GM13977 (cell line): Measurements from ENCODE around the gene BPHL.
A peak's percentile ranks its signal among the peaks of the same experiment; 100 is the strongest.

Experiments
- DNase-seq: peaks from one replicate; pipeline ENCODE4 v3.0.0; 2012; ENCODE audit warnings: low spot score
- in situ Hi-C: fragments of 300-500 bp; cut with MboI; formaldehyde crosslinking; loops from one replicate; pipeline ENCODE4 v1.12.0; 2022; ENCODE audit warnings: low sequenced_read_pairs, low pct_unique_long_range_greater_than_20kb, mixed read lengths, inconsistent platforms; ENCODE audit not compliant: unreplicated experiment
- TF ChIP-seq, protein P1 (sequence below): IDR thresholded peaks from 2 replicates; pipeline ENCODE4 v1.5.1; 2012; ENCODE audit warnings: mild to moderate bottlenecking, control low read depth; ENCODE audit not compliant: insufficient read depth; ENCODE audit errors: extremely low read depth, missing control alignments

Gene BPHL

DNA sequence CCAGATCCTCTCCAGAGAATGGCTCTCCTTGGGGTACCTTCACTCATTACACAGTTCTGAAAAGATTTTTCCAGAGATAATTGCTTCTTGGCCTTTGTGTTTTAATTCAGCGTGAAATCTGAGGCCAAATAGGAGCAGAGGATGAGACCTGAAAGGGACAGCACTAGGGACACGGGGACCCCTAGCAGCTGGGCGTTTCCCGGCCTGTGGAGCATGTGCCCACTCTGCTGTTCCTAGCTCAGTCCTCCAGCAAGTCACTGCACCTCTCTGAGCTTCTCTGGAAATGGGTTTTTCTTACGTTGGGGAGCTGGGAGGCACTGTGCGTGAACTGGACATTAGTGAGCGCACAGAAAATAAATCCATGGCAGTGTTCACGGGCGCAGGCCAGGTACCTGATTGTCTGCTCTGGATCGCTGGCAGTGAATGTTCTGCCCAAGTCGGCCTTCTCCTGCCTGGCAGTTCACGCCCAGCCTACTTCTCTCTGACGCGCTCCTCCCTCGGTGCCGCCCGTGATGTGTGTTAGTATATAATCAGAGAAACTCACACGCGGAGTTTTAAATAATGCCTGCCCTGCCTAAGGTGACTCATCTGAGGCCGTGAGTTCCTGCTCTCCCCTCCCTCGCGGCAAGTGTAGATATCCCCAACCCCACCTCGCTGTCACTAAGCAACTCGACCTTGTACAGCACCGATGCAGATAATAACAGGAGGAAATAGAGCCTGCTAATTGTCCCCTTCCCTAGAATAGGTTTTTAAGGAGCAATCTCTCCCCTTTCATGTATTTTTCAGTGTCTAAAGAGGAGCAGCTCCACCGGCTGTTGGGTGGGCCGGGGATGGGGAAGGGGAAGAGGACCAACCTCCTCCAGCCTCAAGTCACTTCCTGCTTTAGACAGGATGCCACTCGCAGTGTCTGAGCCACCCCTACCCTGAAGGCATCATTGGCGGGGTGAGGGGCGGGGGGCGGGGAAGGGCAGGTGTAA, 41.6 kb downstream of the BPHL start:
- TF ChIP-seq, protein P1, sequence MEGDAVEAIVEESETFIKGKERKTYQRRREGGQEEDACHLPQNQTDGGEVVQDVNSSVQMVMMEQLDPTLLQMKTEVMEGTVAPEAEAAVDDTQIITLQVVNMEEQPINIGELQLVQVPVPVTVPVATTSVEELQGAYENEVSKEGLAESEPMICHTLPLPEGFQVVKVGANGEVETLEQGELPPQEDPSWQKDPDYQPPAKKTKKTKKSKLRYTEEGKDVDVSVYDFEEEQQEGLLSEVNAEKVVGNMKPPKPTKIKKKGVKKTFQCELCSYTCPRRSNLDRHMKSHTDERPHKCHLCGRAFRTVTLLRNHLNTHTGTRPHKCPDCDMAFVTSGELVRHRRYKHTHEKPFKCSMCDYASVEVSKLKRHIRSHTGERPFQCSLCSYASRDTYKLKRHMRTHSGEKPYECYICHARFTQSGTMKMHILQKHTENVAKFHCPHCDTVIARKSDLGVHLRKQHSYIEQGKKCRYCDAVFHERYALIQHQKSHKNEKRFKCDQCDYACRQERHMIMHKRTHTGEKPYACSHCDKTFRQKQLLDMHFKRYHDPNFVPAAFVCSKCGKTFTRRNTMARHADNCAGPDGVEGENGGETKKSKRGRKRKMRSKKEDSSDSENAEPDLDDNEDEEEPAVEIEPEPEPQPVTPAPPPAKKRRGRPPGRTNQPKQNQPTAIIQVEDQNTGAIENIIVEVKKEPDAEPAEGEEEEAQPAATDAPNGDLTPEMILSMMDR, result no peak
- no peak for DNase-seq
- in situ Hi-C loops, result no loop called here

DNA sequence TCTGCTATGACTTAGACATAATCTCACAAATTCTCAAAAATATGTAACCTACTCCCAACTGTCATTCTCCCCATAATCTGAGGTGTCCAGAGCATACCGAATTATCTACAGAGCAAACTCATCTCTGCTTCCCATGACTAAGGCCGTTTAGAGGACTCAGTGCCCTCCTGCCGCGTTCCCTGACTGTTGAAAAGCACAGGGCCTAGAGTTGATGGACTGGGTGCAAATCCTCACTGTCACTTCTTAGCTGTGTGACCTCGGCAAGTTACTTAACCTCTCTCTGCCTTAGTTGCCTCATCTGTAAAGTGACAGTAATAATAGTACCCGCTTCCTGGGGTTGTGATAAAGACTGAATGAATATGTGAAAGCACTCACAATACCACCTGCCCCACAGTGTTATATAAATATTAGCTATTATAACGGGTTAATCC, 43.6 kb downstream of the BPHL start:
- no peak for DNase-seq
- TF ChIP-seq, protein P1, result no peak
- in situ Hi-C loops, result no loop called here

DNA sequence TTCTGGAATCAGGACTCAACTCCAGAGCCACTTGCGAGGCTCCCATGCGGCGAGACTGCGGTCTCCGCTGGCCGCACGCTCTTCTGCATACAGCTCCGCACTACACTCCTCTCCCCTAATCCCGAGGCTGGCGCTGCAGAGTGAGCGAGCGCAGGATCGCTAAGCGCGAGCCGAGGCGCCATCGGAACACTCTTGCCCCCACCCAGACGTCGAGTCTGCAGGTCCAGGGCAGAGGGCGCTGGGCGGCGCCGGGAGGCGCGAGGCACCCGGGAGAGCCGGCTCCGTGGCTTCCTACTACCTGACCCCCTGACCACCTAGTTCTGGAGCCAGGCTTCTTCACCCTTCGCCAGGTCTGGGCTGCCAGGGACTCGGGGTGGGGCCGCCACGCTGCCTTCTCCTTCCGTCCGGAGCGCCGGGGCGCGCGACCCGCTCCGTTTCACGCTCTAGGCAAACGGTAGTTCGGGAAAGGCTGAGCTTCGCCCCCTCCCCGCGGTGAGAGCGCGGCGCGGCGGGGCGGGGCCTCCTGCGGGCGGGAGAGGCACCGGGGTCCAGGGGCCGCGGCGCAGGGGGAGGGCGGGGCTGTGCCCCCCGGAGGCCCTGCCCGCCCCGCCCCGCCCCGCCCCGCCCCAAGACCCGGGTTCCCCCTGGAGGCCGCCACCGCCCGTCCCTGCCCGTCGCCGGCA, 44.2 kb downstream of the BPHL start:
- peak; percentile 92 for DNase-seq
- TF ChIP-seq, protein P1, result peak; percentile 22

DNA sequence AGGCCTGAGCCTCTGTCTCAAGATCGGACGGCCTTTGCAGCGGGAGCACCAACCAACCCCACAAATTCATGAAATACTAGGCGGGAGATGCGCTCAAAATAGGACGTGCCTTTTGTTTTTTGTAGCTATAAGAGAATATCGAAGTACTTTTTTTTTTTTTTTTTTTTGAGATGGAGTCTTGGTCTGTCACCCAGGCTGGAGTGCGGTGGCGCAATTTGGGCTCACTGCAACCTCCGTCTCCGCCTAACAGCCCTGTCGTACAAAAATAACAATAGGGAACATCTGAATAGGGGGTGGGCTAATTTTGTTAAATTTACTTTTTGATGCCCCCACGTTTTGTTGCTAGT, 44.7 kb downstream of the BPHL start:
- no peak for DNase-seq
- in situ Hi-C loops, result no loop called here
- TF ChIP-seq, protein P1, result peak; percentile 9

More for the DNA sequence above, 44.2 kb downstream of the BPHL start:
- in situ Hi-C loops, result no loop called here

DNA sequence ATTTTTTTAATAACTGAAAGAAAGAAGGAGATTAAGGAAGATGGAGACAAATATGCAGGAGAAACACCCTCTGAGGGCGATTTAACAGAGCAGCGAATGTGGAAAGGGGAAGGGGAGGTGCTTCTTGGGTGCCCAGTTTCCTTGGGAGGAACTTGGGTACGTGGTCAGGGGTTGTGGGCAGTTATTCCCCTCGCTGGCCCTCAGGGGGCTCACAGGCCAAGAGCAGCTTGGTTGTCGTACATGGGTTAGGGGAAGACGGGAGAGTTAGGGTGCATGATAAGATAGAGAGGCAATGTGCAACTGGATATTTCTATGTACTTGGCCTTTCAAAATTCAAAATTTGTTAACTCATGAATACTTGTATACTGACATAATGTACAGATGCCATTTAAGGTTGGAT, 45.9 kb downstream of the BPHL start:
- DNase-seq, result no peak

More for the DNA sequence above, 45.9 kb downstream of the BPHL start:
- TF ChIP-seq, protein P1, result no peak
- in situ Hi-C loops, result no loop called here
